ENCODE data around the gene GPR153. TPM values are rescaled to one million over a fixed set of nuclear protein-coding genes. Genes with fewer than 3 reads are reported as not detected.

GPR153 gene
- total RNA-seq, 4 donors from 2014 or later: 3.3 to 162 (median 121) TPM

GRCh38 chr1:6271006-6271405 lies 10.1 kb upstream of the GPR153 start:
- no peak overlapping the region for H3K4me3 ChIP-seq
- H3K27ac ChIP-seq: peak overlapping the region in 3 of 4 donors; percentile 63 to 77 (median 69)
- H3K9me3 ChIP-seq: no peaks in the 10 kb centered on the region
- H3K27me3 ChIP-seq: no peaks in the 10 kb centered on the region
- no peaks in the 10 kb centered on the region for H3K36me3 ChIP-seq
- peaks cover 0 to 51% (median 3%) of the 10 kb centered on the region in 4 donors for H3K4me1 ChIP-seq
- TF ChIP-seq POLR2A (IDR thresholded peaks at IDR 0.05) (no peak), CTCF (IDR thresholded peaks at IDR 0.05) (no peak)
- DNase-seq: no peak

GRCh38 chr1:6270401-6270800 lies 9.5 kb upstream of the GPR153 start:
- Histone ChIP-seq H3K9me3 (no peaks in the 10 kb centered on the region), H3K4me1 (peaks cover 0 to 48% (median 3%) of the 10 kb centered on the region in 4 donors), H3K36me3 (no peaks in the 10 kb centered on the region), H3K4me3 (no peak overlapping the region), H3K27ac (peak overlapping the region in 3 of 4 donors; percentile 63 to 77 (median 69)), H3K27me3 (no peaks in the 10 kb centered on the region)
- peak in 1 of 3 donors; percentile 77 for DNase-seq
- TF ChIP-seq CTCF (IDR thresholded peaks at IDR 0.05) (no peak), POLR2A (IDR thresholded peaks at IDR 0.05) (no peak)

GRCh38 chr1:6269720-6270400 lies 9.0 kb upstream of the GPR153 start:
- peak overlapping the region in 3 of 4 donors; percentile 36 to 77 (median 69) for H3K27ac ChIP-seq
- no peaks in the 10 kb centered on the region for H3K9me3 ChIP-seq
- DNase-seq: peak in 2 of 3 donors; percentile 73 to 82
- H3K36me3 ChIP-seq: no peaks in the 10 kb centered on the region
- H3K4me3 ChIP-seq: no peak overlapping the region
- H3K27me3 ChIP-seq: no peaks in the 10 kb centered on the region
- TF ChIP-seq CTCF (IDR thresholded peaks at IDR 0.05) (no peak), POLR2A (IDR thresholded peaks at IDR 0.05) (peak in 1 of 2 donors; percentile 50)
- H3K4me1 ChIP-seq: peaks cover 0 to 48% (median 3%) of the 10 kb centered on the region in 4 donors

- Histone ChIP-seq H3K27ac (peak overlapping the region in 3 of 4 donors; percentile 18 to 77 (median 69)), H3K9me3 (no peaks in the 10 kb centered on the region), H3K4me1 (peaks cover 0 to 48% (median 3%) of the 10 kb centered on the region in 4 donors), H3K36me3 (no peaks in the 10 kb centered on the region), H3K4me3 (no peak overlapping the region), H3K27me3 (no peaks in the 10 kb centered on the region)
- DNase-seq: no peak
- TF ChIP-seq POLR2A (IDR thresholded peaks at IDR 0.05) (no peak), CTCF (IDR thresholded peaks at IDR 0.05) (no peak)
Observed at GRCh38 chr1:6269296-6269695, 8.4 kb upstream of the GPR153 start.

- Histone ChIP-seq H3K27ac (peak overlapping the region in 1 of 4 donors; percentile 77), H3K27me3 (no peaks in the 10 kb centered on the region), H3K9me3 (no peaks in the 10 kb centered on the region), H3K4me3 (no peak overlapping the region), H3K36me3 (no peaks in the 10 kb centered on the region), H3K4me1 (peaks cover 0 to 42% (median 3%) of the 10 kb centered on the region in 4 donors)
- no peak for TF ChIP-seq POLR2A (IDR thresholded peaks at IDR 0.05)
- no peak for TF ChIP-seq CTCF (IDR thresholded peaks at IDR 0.05)
- DNase-seq: no peak
Observed at GRCh38 chr1:6268415-6268814, 7.5 kb upstream of the GPR153 start.

Data from Peyer's patch (tissue), 4 donors.